ENCODE data around the gene UBE2QL1. TPM values are rescaled to one million over a fixed set of nuclear protein-coding genes. Genes with fewer than 3 reads are reported as not detected.

UBE2QL1 gene
- total RNA-seq, 2 experiments from 2014 or later: 0.10 TPM

- POLR2A ChIA-PET: no interaction called here
- DNase-seq: no peak
- H3K27me3 Mint-ChIP-seq: peaks cover 21% of the 10 kb centered on the region
- no peaks in the 10 kb centered on the region for H3K36me3 Mint-ChIP-seq (ENCODE audit: low read depth)
- CTCF ChIA-PET: no interaction called here
- H3K4me3 Mint-ChIP-seq: no peak overlapping the region
- H3K27ac Mint-ChIP-seq: no peak overlapping the region
- peaks cover 29% of the 10 kb centered on the region for H3K4me1 Mint-ChIP-seq
- no peaks in the 10 kb centered on the region for H3K9me3 Mint-ChIP-seq
These were observed 35.3 kb downstream of the UBE2QL1 start for GRCh38 chr5:6483880-6484382.

GRCh38 chr5:6484446-6484845 is 35.8 kb downstream of the UBE2QL1 start:
- Mint-ChIP-seq H3K4me3 (no peak overlapping the region), H3K9me3 (no peaks in the 10 kb centered on the region), H3K27ac (no peak overlapping the region), H3K4me1 (peaks cover 29% of the 10 kb centered on the region), H3K36me3 (ENCODE audit: low read depth) (no peaks in the 10 kb centered on the region), H3K27me3 (peaks cover 21% of the 10 kb centered on the region)
- DNase-seq: no peak
- ChIA-PET POLR2A (no interaction called here), CTCF (no interaction called here)

- DNase-seq: no peak
- H3K36me3 Mint-ChIP-seq (ENCODE audit: low read depth): no peaks in the 10 kb centered on the region
- peaks cover 26% of the 10 kb centered on the region for H3K27me3 Mint-ChIP-seq
- peaks cover 29% of the 10 kb centered on the region for H3K4me1 Mint-ChIP-seq
- no peaks in the 10 kb centered on the region for H3K9me3 Mint-ChIP-seq
- CTCF ChIA-PET: no interaction called here
- H3K4me3 Mint-ChIP-seq: no peak overlapping the region
- no peak overlapping the region for H3K27ac Mint-ChIP-seq
- POLR2A ChIA-PET: no interaction called here
These were observed 36.2 kb downstream of the UBE2QL1 start for GRCh38 chr5:6484899-6485298.

DNA sequence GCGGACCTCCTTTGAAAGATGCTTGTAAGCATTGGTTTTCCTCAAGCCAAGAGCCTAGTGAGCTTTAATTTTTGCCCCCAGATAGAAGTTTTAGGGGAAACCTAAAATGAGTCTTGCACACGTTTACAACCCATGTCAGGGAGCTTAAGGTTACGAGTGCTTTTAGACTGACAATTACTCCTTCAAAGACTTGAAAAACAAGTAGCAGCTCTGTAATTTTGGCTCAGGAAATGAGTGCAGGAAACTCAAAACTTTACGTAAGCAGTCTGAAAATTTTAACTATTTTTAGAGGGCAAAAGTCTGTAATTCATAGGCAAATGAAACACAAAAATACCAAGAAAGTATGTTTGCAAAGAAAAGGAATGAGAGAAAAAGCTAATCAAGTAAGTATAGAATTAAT is 36.8 kb downstream of the UBE2QL1 start:
- H3K36me3 Mint-ChIP-seq (ENCODE audit: low read depth): no peaks in the 10 kb centered on the region
- DNase-seq: no peak
- H3K27ac Mint-ChIP-seq: no peak overlapping the region
- no peak overlapping the region for H3K4me3 Mint-ChIP-seq
- CTCF ChIA-PET: no interaction called here
- H3K4me1 Mint-ChIP-seq: peaks cover 29% of the 10 kb centered on the region
- peaks cover 26% of the 10 kb centered on the region for H3K27me3 Mint-ChIP-seq
- H3K9me3 Mint-ChIP-seq: no peaks in the 10 kb centered on the region
- POLR2A ChIA-PET: no interaction called here

- no peaks in the 10 kb centered on the region for H3K36me3 Mint-ChIP-seq (ENCODE audit: low read depth)
- H3K27ac Mint-ChIP-seq: no peak overlapping the region
- no peak for DNase-seq
- ChIA-PET CTCF (no interaction called here), POLR2A (no interaction called here)
- peaks cover 27% of the 10 kb centered on the region for H3K27me3 Mint-ChIP-seq
- no peaks in the 10 kb centered on the region for H3K9me3 Mint-ChIP-seq
- no peak overlapping the region for H3K4me3 Mint-ChIP-seq
- peaks cover 29% of the 10 kb centered on the region for H3K4me1 Mint-ChIP-seq
These were observed 37.4 kb downstream of the UBE2QL1 start for GRCh38 chr5:6486074-6486473.

- CTCF ChIA-PET: no interaction called here
- H3K27ac Mint-ChIP-seq: no peak overlapping the region
- peaks cover 37% of the 10 kb centered on the region for H3K4me1 Mint-ChIP-seq
- H3K27me3 Mint-ChIP-seq: peaks cover 35% of the 10 kb centered on the region
- no peaks in the 10 kb centered on the region for H3K9me3 Mint-ChIP-seq
- H3K36me3 Mint-ChIP-seq (ENCODE audit: low read depth): no peaks in the 10 kb centered on the region
- POLR2A ChIA-PET: no interaction called here
- H3K4me3 Mint-ChIP-seq: no peak overlapping the region
- DNase-seq: no peak
These were observed 38.4 kb downstream of the UBE2QL1 start for GRCh38 chr5:6487081-6487480.

- Mint-ChIP-seq H3K27me3 (peaks cover 35% of the 10 kb centered on the region), H3K9me3 (no peaks in the 10 kb centered on the region), H3K27ac (no peak overlapping the region), H3K36me3 (ENCODE audit: low read depth) (no peaks in the 10 kb centered on the region), H3K4me1 (peaks cover 45% of the 10 kb centered on the region), H3K4me3 (no peak overlapping the region)
- ChIA-PET POLR2A (no interaction called here), CTCF (no interaction called here)
- no peak for DNase-seq
These were observed 39.4 kb downstream of the UBE2QL1 start for GRCh38 chr5:6488021-6488420.

DNA sequence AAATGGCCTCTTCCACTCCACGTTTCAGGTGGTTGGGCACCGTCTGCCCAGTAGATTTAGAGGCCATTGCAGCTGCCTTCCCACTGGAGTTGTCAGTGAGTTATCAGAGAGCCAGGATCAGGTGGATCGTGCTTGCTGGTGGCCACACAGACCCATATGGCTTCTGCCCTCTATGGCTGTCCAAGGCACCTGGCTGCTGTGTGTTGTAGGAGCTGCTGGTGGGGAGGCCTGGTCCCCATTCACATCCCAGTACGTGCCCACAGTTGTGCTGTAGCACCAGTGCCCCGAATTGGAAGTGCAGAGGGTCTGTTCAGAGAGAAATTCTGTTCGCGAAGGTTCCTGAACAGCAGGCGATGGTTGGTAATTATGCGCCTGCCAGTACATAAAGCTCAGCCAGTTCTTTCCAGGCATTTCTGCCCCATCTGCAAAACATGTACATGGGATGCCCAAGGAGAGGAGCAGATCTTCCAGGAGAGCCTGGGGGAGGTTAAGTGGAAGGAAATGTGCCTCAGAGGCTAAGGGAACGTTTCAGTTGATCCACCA is 41.1 kb downstream of the UBE2QL1 start:
- Mint-ChIP-seq H3K4me1 (peaks cover 37% of the 10 kb centered on the region), H3K27me3 (peaks cover 38% of the 10 kb centered on the region), H3K4me3 (no peak overlapping the region), H3K9me3 (no peaks in the 10 kb centered on the region), H3K27ac (no peak overlapping the region), H3K36me3 (ENCODE audit: low read depth) (no peaks in the 10 kb centered on the region)
- DNase-seq: no peak
- POLR2A ChIA-PET: no interaction called here
- CTCF ChIA-PET: no interaction called here

DNA sequence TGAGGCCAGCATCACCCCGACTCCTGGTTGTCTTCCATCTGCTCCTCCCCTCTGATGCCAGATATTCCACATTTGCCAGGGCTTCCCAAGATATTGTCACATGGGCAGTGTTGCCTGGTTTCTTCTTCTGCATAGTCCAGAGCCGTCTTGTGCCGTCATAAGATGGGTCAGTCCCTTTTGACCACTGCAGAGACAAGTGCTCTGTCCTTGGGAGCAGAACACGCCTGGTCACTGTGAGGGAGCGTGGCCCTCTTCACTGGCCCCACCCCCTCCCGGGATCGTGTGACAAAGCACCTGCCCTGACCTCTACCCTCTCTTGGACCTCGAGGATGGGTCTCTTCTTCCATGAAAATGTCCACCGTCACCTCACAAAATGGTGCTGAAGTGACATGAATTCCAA is 41.6 kb downstream of the UBE2QL1 start:
- ChIA-PET POLR2A (no interaction called here), CTCF (no interaction called here)
- Mint-ChIP-seq H3K27me3 (peaks cover 39% of the 10 kb centered on the region), H3K4me1 (peaks cover 31% of the 10 kb centered on the region), H3K27ac (no peak overlapping the region), H3K9me3 (no peaks in the 10 kb centered on the region), H3K36me3 (ENCODE audit: low read depth) (no peaks in the 10 kb centered on the region), H3K4me3 (no peak overlapping the region)
- DNase-seq: no peak

DNA sequence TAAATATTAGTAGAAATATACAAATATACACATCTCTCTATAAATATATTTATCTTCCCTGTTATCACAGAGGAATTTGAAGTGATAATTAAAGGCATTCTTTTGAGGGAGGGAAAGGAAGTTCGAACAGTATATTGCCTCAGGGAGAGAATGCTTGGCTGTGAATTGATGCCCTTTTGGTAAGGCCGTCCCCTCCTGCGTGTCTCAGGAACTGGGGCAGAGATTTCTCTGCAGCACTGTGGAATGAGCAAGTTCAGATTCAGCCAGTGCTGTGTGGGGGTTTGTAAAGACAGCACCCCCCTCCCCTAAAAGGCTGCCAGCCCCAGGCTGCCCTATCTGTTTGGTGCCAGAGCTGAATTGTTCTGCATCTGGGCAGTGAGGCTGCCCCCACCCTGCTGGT is 42.0 kb downstream of the UBE2QL1 start:
- POLR2A ChIA-PET: no interaction called here
- H3K36me3 Mint-ChIP-seq (ENCODE audit: low read depth): no peaks in the 10 kb centered on the region
- no peaks in the 10 kb centered on the region for H3K9me3 Mint-ChIP-seq
- no peak overlapping the region for H3K4me3 Mint-ChIP-seq
- DNase-seq: no peak
- CTCF ChIA-PET: no interaction called here
- H3K4me1 Mint-ChIP-seq: peaks cover 31% of the 10 kb centered on the region
- H3K27me3 Mint-ChIP-seq: peaks cover 39% of the 10 kb centered on the region
- no peak overlapping the region for H3K27ac Mint-ChIP-seq

- no peak for DNase-seq
- ChIA-PET POLR2A (no interaction called here), CTCF (no interaction called here)
- H3K9me3 Mint-ChIP-seq: no peaks in the 10 kb centered on the region
- H3K27me3 Mint-ChIP-seq: peaks cover 35% of the 10 kb centered on the region
- no peak overlapping the region for H3K27ac Mint-ChIP-seq
- peaks cover 36% of the 10 kb centered on the region for H3K4me1 Mint-ChIP-seq
- H3K36me3 Mint-ChIP-seq (ENCODE audit: low read depth): no peaks in the 10 kb centered on the region
- H3K4me3 Mint-ChIP-seq: no peak overlapping the region
These were observed 42.7 kb downstream of the UBE2QL1 start for GRCh38 chr5:6491196-6491918.

- peaks cover 38% of the 10 kb centered on the region for H3K4me1 Mint-ChIP-seq
- H3K4me3 Mint-ChIP-seq: no peak overlapping the region
- no peaks in the 10 kb centered on the region for H3K9me3 Mint-ChIP-seq
- CTCF ChIA-PET: no interaction called here
- no peak for DNase-seq
- no peak overlapping the region for H3K27ac Mint-ChIP-seq
- POLR2A ChIA-PET: no interaction called here
- no peaks in the 10 kb centered on the region for H3K36me3 Mint-ChIP-seq (ENCODE audit: low read depth)
- peaks cover 30% of the 10 kb centered on the region for H3K27me3 Mint-ChIP-seq
These were observed 43.2 kb downstream of the UBE2QL1 start for GRCh38 chr5:6491919-6492290.

GRCh38 chr5:6492934-6493333 is 44.3 kb downstream of the UBE2QL1 start:
- ChIA-PET CTCF (no interaction called here), POLR2A (no interaction called here)
- peaks cover 48% of the 10 kb centered on the region for H3K4me1 Mint-ChIP-seq
- H3K4me3 Mint-ChIP-seq: no peak overlapping the region
- H3K27ac Mint-ChIP-seq: no peak overlapping the region
- H3K36me3 Mint-ChIP-seq (ENCODE audit: low read depth): no peaks in the 10 kb centered on the region
- DNase-seq: no peak
- H3K27me3 Mint-ChIP-seq: peaks cover 22% of the 10 kb centered on the region
- H3K9me3 Mint-ChIP-seq: no peaks in the 10 kb centered on the region

DNA sequence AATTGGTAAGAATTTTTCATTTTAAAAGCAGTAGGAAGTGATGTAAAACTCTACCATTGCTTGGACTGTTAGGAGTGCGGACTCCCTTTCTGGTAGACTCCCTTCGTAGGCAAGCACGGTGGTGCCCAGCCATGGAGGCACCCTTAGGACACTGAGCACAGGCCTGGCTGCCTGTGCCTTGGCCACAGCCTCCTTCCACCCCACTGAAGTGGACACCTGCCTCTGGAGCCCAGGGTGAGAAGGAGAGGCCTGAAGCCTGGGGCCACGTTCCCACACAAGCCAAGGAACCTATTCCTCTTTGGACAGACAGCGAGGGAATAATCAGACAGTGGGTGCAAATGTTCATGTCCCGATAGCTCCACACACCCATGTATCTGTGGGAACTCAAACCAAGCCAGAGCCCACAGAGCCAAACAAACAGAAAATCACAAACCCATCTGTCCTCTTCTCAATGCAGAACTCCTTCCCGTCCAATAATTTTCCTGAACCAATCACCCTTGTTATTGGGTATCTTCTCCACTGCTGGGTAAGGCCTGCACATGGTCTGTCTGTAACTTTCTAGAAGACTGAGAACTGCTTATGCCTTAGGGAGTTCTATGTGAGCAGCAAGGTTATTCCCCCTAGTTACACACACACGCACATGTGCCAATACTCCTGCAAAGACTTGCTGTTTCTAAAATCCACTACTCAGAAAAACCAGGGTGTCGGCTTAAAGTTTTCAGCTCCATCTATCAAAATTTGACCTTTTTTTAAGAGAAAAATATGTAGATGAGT is 45.2 kb downstream of the UBE2QL1 start:
- Mint-ChIP-seq H3K27ac (no peak overlapping the region), H3K36me3 (ENCODE audit: low read depth) (no peaks in the 10 kb centered on the region), H3K4me3 (no peak overlapping the region), H3K27me3 (peaks cover 21% of the 10 kb centered on the region), H3K9me3 (no peaks in the 10 kb centered on the region), H3K4me1 (peaks cover 48% of the 10 kb centered on the region)
- CTCF ChIA-PET: no interaction called here
- POLR2A ChIA-PET: no interaction called here
- DNase-seq: no peak
